D721Med (cell line): Measurements from ENCODE around the gene SRRD.
A peak's percentile ranks its signal among the peaks of the same experiment; 100 is the strongest.

ENCODE experiments used
- DNase-seq: peaks from one replicate; pipeline ENCODE4 v3.0.0; 2011; ENCODE audit warnings: low spot score; ENCODE audit not compliant: insufficient read length
- FAIRE-seq: peaks from 2 replicates; lab custom pipeline; 2011; peaks lifted over from hg19 to GRCh38; lab: Jason Lieb, UNC
- TF ChIP-seq, protein P1 (sequence below): IDR thresholded peaks from 2 replicates; pipeline ENCODE4 v1.5.1; 2012; ENCODE audit warnings: mild to moderate bottlenecking, control low read depth; ENCODE audit not compliant: insufficient read depth; ENCODE audit errors: missing control alignments

SRRD gene

DNA sequence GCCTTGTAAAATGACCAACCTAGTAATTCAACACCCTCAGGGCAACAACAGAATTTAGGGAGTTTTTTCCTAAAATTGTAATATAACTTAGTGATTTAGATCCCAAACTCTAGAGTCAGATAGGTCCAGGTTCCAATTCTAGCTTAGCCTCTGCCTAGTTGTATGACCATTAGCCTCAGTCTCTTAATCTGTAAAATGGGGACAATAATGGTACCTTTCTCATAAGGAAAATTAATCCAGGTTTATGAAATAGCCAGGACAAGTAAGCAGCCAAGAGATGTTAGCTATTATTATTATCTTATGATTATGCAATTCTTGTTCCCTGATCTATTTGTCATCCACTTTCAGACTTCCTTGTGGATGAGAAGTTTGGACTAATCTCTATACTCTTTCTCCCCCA lies 24.5 kb downstream of the SRRD start:
- DNase-seq: no peak
- FAIRE-seq: no peak
- TF ChIP-seq, protein P1, sequence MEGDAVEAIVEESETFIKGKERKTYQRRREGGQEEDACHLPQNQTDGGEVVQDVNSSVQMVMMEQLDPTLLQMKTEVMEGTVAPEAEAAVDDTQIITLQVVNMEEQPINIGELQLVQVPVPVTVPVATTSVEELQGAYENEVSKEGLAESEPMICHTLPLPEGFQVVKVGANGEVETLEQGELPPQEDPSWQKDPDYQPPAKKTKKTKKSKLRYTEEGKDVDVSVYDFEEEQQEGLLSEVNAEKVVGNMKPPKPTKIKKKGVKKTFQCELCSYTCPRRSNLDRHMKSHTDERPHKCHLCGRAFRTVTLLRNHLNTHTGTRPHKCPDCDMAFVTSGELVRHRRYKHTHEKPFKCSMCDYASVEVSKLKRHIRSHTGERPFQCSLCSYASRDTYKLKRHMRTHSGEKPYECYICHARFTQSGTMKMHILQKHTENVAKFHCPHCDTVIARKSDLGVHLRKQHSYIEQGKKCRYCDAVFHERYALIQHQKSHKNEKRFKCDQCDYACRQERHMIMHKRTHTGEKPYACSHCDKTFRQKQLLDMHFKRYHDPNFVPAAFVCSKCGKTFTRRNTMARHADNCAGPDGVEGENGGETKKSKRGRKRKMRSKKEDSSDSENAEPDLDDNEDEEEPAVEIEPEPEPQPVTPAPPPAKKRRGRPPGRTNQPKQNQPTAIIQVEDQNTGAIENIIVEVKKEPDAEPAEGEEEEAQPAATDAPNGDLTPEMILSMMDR: no peak

DNA sequence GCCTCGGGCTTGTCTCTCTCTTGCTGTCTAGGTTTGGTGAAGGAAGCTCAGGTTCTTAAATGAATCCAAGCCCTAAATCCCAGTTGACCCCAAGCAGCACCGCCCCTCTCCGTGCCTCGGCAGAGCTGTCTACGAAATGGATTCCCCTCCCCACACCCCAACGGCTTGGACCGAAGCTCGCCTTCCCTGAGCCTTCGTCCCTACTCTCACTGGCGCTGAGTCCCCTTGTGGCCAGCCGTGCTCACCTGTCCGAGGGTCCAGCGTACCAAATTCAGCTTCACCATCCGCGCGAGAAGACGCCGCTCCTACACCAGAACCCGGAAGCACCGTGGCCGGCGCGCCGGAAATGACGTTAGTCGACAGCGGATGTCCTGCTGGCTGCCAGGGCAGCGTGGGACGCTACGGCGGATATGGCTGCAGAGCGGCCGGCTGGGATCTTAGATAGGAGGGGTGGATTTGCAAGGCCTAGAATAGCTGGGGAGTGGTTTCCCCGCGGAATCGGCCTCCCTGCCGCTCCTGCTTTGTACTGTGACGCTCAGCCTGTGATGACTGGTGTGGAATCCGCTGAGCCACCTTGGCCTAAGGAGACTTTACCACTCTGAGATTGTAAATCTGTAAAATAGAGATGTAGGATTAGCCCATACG lies 28.6 kb downstream of the SRRD start, which contains the start of gene TFIP11:
Gene TFIP11 (minus strand): TSS at position 325 of the 645 bp plus-strand sequence. CDS start 2,201 bp downstream, outside the sequence.
- DNase-seq: peak; percentile 42
- no peak for FAIRE-seq
- TF ChIP-seq, protein P1: no peak

DNA sequence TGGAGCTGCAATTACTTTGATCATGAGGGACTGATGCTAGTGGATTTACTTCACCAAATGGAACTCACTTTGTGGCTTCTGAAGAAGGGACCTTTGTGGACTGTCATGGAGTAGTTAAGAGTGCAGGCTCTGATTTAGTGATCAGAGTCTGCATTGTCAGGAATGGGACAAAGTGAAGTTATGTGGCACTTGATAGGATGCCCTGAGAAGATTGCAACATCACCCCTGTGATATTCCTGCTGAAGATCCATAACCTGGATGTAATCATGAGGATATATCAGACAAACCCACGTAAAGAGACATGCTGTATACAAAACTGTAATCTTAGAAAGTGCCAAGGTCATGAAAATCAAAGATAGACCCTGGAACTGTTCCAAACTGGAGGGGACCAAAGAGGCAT lies 30.2 kb downstream of the SRRD start:
- TF ChIP-seq, protein P1: no peak
- FAIRE-seq: no peak
- no peak for DNase-seq

DNA sequence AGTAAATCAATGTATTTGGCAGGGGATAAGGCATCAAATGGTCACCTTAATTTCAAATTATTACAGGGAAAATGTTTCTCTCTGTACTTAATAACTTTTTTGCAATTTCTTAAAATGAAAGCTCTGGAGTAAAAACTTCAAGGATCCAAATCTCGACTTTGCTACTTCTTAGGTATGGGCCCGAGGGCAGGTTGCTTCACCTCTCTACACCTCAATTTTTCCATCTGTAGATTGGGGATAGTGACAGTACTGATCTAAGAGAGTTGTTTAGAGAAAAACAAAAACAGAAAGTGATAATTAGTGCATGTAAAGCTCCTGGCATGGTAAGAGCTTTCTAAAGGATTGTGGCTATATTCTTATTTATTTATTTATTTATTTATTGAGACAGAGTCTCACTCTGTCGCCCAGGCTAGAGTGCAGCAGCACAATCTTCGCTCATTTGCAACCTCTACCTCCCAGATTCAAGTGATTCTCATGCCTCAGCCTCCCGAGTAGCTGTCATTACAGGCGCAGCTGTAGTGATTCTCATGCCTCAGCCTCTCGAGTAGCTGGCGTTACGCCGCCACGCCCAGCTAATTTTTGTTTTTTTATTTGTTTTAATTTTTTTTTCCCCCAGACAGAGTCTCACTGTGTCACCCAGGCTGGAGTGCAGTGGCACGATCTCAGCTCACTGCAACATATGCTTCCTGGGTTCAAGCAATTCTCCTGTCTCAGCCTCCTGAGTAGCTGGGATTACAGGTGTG lies 30.9 kb downstream of the SRRD start:
- DNase-seq (no peak), FAIRE-seq (no peak)
- TF ChIP-seq, protein P1: no peak

DNA sequence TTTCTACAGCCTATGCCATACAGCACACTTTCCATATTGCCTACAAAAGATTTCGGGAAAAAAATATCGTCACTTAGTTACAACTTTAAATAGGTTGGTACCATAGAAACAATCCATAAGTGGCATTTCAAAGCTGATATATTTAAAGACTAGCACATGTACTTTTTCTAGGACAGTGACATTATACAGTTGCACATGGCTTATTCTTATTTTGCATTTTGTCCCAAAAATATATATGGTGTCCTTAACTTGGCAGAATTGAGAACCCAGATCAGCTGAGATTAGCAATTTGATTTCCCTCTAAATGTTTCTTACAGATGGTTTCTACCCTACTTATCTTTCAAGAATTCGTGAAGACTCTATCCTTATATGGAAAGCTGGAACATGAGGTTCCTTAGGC lies 32.3 kb downstream of the SRRD start:
- no peak for DNase-seq
- TF ChIP-seq, protein P1: no peak
- no peak for FAIRE-seq

DNA sequence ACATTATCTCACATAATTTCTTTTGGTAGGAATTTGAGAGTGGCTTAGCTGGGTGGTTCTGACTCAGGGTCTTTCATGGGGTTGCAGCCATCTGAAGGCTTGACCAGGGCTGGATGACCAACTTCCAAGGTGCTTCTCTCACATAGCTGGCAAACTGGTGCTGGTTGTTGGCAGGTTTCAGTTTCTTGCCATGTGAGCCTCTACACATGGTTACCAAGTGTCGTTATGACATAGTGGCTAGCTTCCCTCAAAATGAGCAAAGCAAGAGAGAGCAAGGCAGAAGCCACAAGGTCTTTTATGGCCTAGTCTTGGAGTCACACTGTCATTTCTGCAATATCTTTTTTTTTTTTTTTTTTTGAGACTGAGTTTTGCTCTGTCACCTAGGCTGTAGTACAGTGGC lies 32.8 kb downstream of the SRRD start:
- no peak for DNase-seq
- TF ChIP-seq, protein P1: no peak
- FAIRE-seq: no peak

DNA sequence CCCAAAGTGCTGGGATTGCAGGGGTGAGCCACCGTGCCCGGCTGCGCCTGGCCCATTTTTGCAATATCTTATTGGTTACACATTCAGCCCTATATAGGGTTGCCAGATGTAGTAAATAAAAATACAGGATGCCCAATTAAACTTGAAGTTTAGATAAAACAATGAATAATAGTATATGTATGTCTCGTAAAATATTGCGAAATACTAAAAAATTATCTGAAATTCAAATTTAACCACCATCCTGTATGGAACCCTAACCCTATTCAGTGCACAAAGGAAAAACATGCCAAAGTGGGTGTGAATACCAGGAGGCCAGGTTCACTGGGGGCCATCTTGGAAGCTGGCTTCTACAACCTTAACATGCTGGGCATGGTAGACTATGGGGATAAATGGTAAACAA lies 33.8 kb downstream of the SRRD start:
- DNase-seq: no peak
- TF ChIP-seq, protein P1: no peak
- FAIRE-seq: no peak
